Mammary epithelial cell (primary cell): ENCODE data around the gene ZBTB16.

Experiments
- CTCF ChIP-seq, 2 donors: IDR thresholded peaks in 1 of 2; conservative IDR thresholded peaks in 1 of 2; 2 replicates each; pipeline ENCODE4 v1.5.1; 2011 to 2012; ENCODE audit warnings: inconsistent platforms in 2 of 2, low read length in 2 of 2, mild to moderate bottlenecking in 2 of 2, control low read depth in 1 of 2, low read depth in 1 of 2; ENCODE audit not compliant: insufficient read depth in 1 of 2; ENCODE audit errors: extremely low read depth in 1 of 2
- EZH2 ChIP-seq: IDR thresholded peaks from 2 replicates; pipeline ENCODE4 v1.6.1; 2012; ENCODE audit warnings: low read length, inconsistent platforms, borderline replicate concordance

- TF ChIP-seq CTCF (conservative IDR thresholded peaks at IDR 0.05 in 1 of 2, IDR thresholded peaks at IDR 0.05 in 1 of 2; ENCODE audit: extremely low read depth in 1 of 2, insufficient read depth in 1 of 2, low read depth in 1 of 2, low read length in 2 of 2) = no peak
- TF ChIP-seq EZH2 = no peak
Measured at GRCh38 chr11:114167771-114168448, 108.4 kb downstream of the ZBTB16 start.
